ENCODE measurements around the gene FAM13C.

FAM13C gene

DNA sequence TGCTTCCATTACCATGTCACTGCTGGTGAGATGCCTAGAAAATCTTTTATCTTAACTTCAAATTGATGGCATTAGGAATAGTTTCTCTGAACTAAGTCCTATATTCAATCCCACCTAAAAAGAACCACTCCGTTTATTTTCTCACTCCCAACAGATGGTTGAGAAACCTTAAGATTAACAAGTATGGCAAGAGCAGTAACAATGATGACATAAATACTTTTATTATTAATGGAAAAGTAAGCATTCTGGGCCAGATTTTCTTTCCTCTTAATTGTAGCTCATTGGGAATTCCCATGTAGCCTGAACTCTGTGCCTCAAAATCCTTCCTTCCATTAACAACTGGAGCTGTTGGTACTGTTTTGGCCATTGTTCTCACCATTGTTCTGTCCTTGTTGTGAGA is 21.1 kb upstream of the FAM13C start:
- H3K36me3 Mint-ChIP-seq (ENCODE audit: low read depth) = no peaks in the 10 kb centered on the region
- H3K4me1 Mint-ChIP-seq = peaks cover 17% of the 10 kb centered on the region
- H3K9me3 Mint-ChIP-seq = peaks cover 5% of the 10 kb centered on the region
- no peaks in the 10 kb centered on the region for H3K27me3 Mint-ChIP-seq (ENCODE audit: low read depth)
- no peak overlapping the region for H3K4me3 Mint-ChIP-seq
- peak overlapping the region; percentile 50 to 85 (median 66) for H3K27ac Mint-ChIP-seq
- TF ChIP-seq, protein P1, sequence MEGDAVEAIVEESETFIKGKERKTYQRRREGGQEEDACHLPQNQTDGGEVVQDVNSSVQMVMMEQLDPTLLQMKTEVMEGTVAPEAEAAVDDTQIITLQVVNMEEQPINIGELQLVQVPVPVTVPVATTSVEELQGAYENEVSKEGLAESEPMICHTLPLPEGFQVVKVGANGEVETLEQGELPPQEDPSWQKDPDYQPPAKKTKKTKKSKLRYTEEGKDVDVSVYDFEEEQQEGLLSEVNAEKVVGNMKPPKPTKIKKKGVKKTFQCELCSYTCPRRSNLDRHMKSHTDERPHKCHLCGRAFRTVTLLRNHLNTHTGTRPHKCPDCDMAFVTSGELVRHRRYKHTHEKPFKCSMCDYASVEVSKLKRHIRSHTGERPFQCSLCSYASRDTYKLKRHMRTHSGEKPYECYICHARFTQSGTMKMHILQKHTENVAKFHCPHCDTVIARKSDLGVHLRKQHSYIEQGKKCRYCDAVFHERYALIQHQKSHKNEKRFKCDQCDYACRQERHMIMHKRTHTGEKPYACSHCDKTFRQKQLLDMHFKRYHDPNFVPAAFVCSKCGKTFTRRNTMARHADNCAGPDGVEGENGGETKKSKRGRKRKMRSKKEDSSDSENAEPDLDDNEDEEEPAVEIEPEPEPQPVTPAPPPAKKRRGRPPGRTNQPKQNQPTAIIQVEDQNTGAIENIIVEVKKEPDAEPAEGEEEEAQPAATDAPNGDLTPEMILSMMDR (IDR thresholded peaks at IDR 0.05; ENCODE audit: unreplicated experiment in 3 of 3) = no peak

DNA sequence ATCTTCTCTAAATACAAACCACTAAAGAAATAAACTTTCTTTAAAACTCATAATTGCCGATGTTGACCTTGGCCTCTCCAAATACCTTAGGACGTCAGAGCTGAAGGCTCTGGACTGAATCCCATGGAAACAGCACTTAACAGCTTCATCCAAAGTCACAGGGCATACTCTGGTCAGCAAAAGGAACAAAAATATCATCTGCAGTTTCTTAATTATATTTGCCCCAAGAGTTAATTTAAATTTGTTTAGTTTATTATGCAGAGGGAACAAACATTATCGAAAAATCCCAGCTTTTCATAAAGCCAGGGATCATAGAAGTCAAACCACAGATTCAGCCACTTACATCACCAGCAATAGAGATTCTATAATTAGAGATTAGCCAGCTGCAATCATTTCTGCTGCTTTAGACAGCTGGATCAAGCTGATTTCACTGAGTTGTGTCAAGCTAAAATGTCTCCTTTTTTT is 20.5 kb upstream of the FAM13C start:
- Mint-ChIP-seq H3K4me1 (peaks cover 17% of the 10 kb centered on the region), H3K4me3 (no peak overlapping the region), H3K9me3 (peaks cover 5% of the 10 kb centered on the region), H3K27ac (peak overlapping the region; percentile 50 to 85 (median 66)), H3K36me3 (ENCODE audit: low read depth) (no peaks in the 10 kb centered on the region), H3K27me3 (ENCODE audit: low read depth) (no peaks in the 10 kb centered on the region)
- TF ChIP-seq, protein P1 (IDR thresholded peaks at IDR 0.05; ENCODE audit: unreplicated experiment in 3 of 3) = no peak

DNA sequence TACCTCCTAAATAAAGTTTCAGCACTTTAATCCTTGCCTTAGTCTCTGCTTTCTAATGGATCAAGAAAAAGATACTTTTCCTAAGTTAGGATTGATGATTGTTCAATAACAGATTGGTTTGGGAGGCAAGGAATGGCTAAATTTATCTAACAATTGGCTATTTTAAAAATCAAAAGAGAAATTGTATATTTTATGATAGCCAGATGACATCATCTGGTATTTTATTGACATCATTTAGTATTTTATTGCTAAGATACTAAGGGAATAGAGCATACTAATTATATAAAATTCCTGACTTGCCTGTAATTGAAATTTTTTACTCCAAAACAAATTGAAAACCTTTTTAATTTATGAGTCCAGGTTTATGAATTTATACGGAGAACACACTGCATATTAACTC is 19.3 kb upstream of the FAM13C start:
- H3K27ac Mint-ChIP-seq = no peak overlapping the region
- no peaks in the 10 kb centered on the region for H3K36me3 Mint-ChIP-seq (ENCODE audit: low read depth)
- H3K9me3 Mint-ChIP-seq = peaks cover 5% of the 10 kb centered on the region
- TF ChIP-seq, protein P1 (IDR thresholded peaks at IDR 0.05; ENCODE audit: unreplicated experiment in 3 of 3) = no peak
- H3K27me3 Mint-ChIP-seq (ENCODE audit: low read depth) = no peaks in the 10 kb centered on the region
- H3K4me3 Mint-ChIP-seq = no peak overlapping the region
- peaks cover 17% of the 10 kb centered on the region for H3K4me1 Mint-ChIP-seq

DNA sequence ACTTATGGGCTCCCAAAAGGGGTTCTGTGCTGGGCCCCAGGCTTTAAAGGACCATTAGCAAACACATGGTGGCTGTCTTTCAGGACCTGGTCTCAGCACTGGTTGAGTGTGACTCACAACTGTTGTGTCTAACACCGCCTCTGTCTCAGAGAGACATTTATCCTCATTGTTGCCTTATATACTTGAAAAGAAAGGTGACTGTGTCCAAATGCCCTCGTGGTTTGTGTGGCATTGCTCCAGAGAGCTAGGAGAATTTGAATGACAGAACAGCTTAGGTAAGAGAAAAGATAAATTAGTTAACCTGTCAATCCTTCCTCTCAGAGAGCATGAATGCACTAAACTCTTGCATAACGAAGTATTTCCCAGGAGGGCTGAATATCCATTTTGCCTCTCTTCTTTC is 14.5 kb upstream of the FAM13C start:
- H3K27ac Mint-ChIP-seq = no peak overlapping the region
- no peaks in the 10 kb centered on the region for H3K27me3 Mint-ChIP-seq (ENCODE audit: low read depth)
- TF ChIP-seq, protein P1 (IDR thresholded peaks at IDR 0.05; ENCODE audit: unreplicated experiment in 3 of 3) = no peak
- H3K4me1 Mint-ChIP-seq = peaks cover 22% of the 10 kb centered on the region
- no peak overlapping the region for H3K4me3 Mint-ChIP-seq
- no peaks in the 10 kb centered on the region for H3K36me3 Mint-ChIP-seq (ENCODE audit: low read depth)
- peaks cover 5% of the 10 kb centered on the region for H3K9me3 Mint-ChIP-seq

DNA sequence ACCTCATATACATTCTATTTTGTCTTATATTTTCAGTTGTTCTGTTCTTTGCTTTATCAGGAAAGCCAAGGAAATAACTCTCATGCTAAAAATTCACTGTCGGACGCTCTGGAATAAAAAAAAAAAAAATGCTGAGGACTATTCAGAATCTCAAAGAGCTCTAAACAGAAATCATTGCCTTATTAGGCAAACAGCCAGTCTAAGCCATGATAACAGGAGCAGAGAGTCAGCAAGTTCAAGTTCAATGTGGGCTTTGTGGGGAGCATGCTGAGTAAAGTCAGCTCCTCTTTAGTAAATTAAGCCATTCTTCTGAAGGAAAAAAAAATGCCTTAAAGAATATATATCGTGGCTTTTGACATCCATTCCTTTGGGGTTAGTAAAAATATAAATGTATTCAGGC is 13.6 kb upstream of the FAM13C start:
- H3K4me3 Mint-ChIP-seq = no peak overlapping the region
- H3K9me3 Mint-ChIP-seq = peaks cover 4% of the 10 kb centered on the region
- peaks cover 22% of the 10 kb centered on the region for H3K4me1 Mint-ChIP-seq
- peak overlapping the region; percentile 72 to 87 (median 76) for H3K27ac Mint-ChIP-seq
- H3K27me3 Mint-ChIP-seq (ENCODE audit: low read depth) = no peaks in the 10 kb centered on the region
- no peaks in the 10 kb centered on the region for H3K36me3 Mint-ChIP-seq (ENCODE audit: low read depth)
- TF ChIP-seq, protein P1 (IDR thresholded peaks at IDR 0.05; ENCODE audit: unreplicated experiment in 3 of 3) = no peak

DNA sequence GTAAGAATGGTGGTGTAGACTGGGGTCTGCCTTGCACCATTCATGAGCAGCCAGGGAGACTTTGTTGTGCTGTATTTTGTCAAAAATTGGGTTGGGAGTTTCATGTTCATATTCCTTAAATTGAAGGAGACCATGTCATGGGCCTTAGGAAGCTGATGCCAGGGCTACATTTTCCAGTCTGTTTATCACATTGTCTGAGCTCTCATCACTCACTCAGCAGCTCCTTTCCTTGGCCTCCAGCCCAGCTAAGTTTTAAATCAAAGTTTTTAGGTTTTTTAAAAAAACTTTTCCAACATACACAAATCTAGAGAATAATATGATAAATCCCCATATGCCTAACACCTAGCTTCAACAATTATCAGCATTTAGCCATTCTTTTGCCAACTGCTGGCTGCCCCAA is 12.6 kb upstream of the FAM13C start:
- no peak overlapping the region for H3K4me3 Mint-ChIP-seq
- no peaks in the 10 kb centered on the region for H3K9me3 Mint-ChIP-seq
- no peaks in the 10 kb centered on the region for H3K36me3 Mint-ChIP-seq (ENCODE audit: low read depth)
- TF ChIP-seq, protein P1 (IDR thresholded peaks at IDR 0.05; ENCODE audit: unreplicated experiment in 3 of 3) = no peak
- H3K4me1 Mint-ChIP-seq = peaks cover 22% of the 10 kb centered on the region
- no peaks in the 10 kb centered on the region for H3K27me3 Mint-ChIP-seq (ENCODE audit: low read depth)
- peak overlapping the region in 2 of 3 experiments; percentile 6 to 45 for H3K27ac Mint-ChIP-seq
